ENCODE measurements around the gene ZNF638. TPM values are rescaled to one million over a fixed set of nuclear protein-coding genes. Genes with fewer than 3 reads are reported as not detected.

The ZNF638 gene
- total and polyA plus RNA-seq, 4 donors, result 24.8 to 151 (median 56.1) TPM

GRCh38 chr2:71469403-71470398 lies 138.1 kb downstream of the ZNF638 start:
- no peak for DNase-seq (ENCODE audit: low spot score)
- H3K27me3 ChIP-seq (ENCODE audit: control insufficient read depth in 4 of 4, insufficient read depth in 4 of 4, low read length in 3 of 4), result no peaks in the 10 kb centered on the region
- no peak for TF ChIP-seq RAD21 (IDR thresholded peaks at IDR 0.05)
- TF ChIP-seq JUND (IDR thresholded peaks at IDR 0.05), result no peak
- TF ChIP-seq YY1 (IDR thresholded peaks at IDR 0.05), result no peak
- no peak for TF ChIP-seq HNF4G (IDR thresholded peaks at IDR 0.05)
- no peak for TF ChIP-seq FOXA1 (IDR thresholded peaks at IDR 0.05)
- TF ChIP-seq ZBTB33 (IDR thresholded peaks at IDR 0.05), result no peak
- no peak for TF ChIP-seq MAX (IDR thresholded peaks at IDR 0.05)
- TF ChIP-seq EGR1 (IDR thresholded peaks at IDR 0.05; ENCODE audit: low read depth in 2 of 2), result no peak
- no peak for TF ChIP-seq TAF1 (conservative IDR thresholded peaks at IDR 0.05)
- TF ChIP-seq NR2F2 (IDR thresholded peaks at IDR 0.05), result no peak
- TF ChIP-seq REST (IDR thresholded peaks at IDR 0.05), result no peak
- TF ChIP-seq GABPA (IDR thresholded peaks at IDR 0.05 in 1 of 2, conservative IDR thresholded peaks at IDR 0.05 in 1 of 2), result no peak
- peaks cover 0 to 4% (median 0%) of the 10 kb centered on the region in 4 donors for H3K36me3 ChIP-seq (ENCODE audit: control insufficient read depth in 4 of 4, insufficient read depth in 3 of 4, low read depth in 1 of 4, low read length in 3 of 4)
- no peak overlapping the region for H3K4me3 ChIP-seq (ENCODE audit: low read depth in 1 of 3, low read length in 3 of 3)
- H3K4me1 ChIP-seq (ENCODE audit: control insufficient read depth in 4 of 4, insufficient read depth in 4 of 4, low read length in 3 of 4), result peaks cover 0 to 21% (median 11%) of the 10 kb centered on the region in 4 donors
- no peaks in the 10 kb centered on the region for H3K9me3 ChIP-seq (ENCODE audit: control insufficient read depth in 4 of 4, low read length in 3 of 4)
- H3K9ac ChIP-seq (ENCODE audit: low read depth in 1 of 2, low read length in 2 of 2), result no peak overlapping the region
- 79% methylated on average over 8 of the region's 8 CpGs for WGBS
- no peak overlapping the region for H3K27ac ChIP-seq (ENCODE audit: low read depth in 1 of 2, low read length in 2 of 2)

- peaks cover 0 to 4% (median 0%) of the 10 kb centered on the region in 4 donors for H3K36me3 ChIP-seq (ENCODE audit: control insufficient read depth in 4 of 4, insufficient read depth in 3 of 4, low read depth in 1 of 4, low read length in 3 of 4)
- no peak overlapping the region for H3K27ac ChIP-seq (ENCODE audit: low read depth in 1 of 2, low read length in 2 of 2)
- H3K9me3 ChIP-seq (ENCODE audit: control insufficient read depth in 4 of 4, low read length in 3 of 4), result no peaks in the 10 kb centered on the region
- no peak overlapping the region for H3K4me3 ChIP-seq (ENCODE audit: low read depth in 1 of 3, low read length in 3 of 3)
- DNase-seq (ENCODE audit: low spot score), result no peak
- no peak overlapping the region for H3K9ac ChIP-seq (ENCODE audit: low read depth in 1 of 2, low read length in 2 of 2)
- no peaks in the 10 kb centered on the region for H3K27me3 ChIP-seq (ENCODE audit: control insufficient read depth in 4 of 4, insufficient read depth in 4 of 4, low read length in 3 of 4)
- peaks cover 0 to 14% (median 8%) of the 10 kb centered on the region in 4 donors for H3K4me1 ChIP-seq (ENCODE audit: control insufficient read depth in 4 of 4, insufficient read depth in 4 of 4, low read length in 3 of 4)
- WGBS, result 82% methylated on average over 1 of the region's 1 CpG
- TF ChIP-seq FOXA2 (IDR thresholded peaks at IDR 0.05), result no peak
- TF ChIP-seq GABPA (IDR thresholded peaks at IDR 0.05 in 1 of 2, conservative IDR thresholded peaks at IDR 0.05 in 1 of 2), result no peak
- TF ChIP-seq CTCF (IDR thresholded peaks at IDR 0.05; ENCODE audit: low read depth, low read length, missing input control), result no peak
- no peak for TF ChIP-seq RXRA (IDR thresholded peaks at IDR 0.05)
- TF ChIP-seq YY1 (IDR thresholded peaks at IDR 0.05), result no peak
- TF ChIP-seq HNF4A (conservative IDR thresholded peaks at IDR 0.05), result no peak
- TF ChIP-seq ZBTB33 (IDR thresholded peaks at IDR 0.05), result no peak
- no peak for TF ChIP-seq REST (IDR thresholded peaks at IDR 0.05)
- no peak for TF ChIP-seq TAF1 (conservative IDR thresholded peaks at IDR 0.05)
- TF ChIP-seq JUND (IDR thresholded peaks at IDR 0.05), result no peak
- TF ChIP-seq FOXA1 (IDR thresholded peaks at IDR 0.05), result no peak
These were observed 139.7 kb downstream of the ZNF638 start for GRCh38 chr2:71471276-71471675.
